GM20000 (cell line): Measurements from ENCODE around the gene TBC1D7.

Source experiments
- DNase-seq: peaks from one replicate; pipeline ENCODE4 v3.0.0; 2012; ENCODE audit warnings: low spot score
- CTCF ChIP-seq: IDR thresholded peaks from 2 replicates; pipeline ENCODE4 v1.5.1; 2012; ENCODE audit warnings: mild to moderate bottlenecking, control low read depth; ENCODE audit errors: extremely low read depth, missing control alignments

The TBC1D7 gene

GRCh38 chr6:13298446-13298845 is 29.9 kb downstream of the TBC1D7 start:
- DNase-seq = no peak
- no peak for TF ChIP-seq CTCF

GRCh38 chr6:13297391-13297790 is 30.9 kb downstream of the TBC1D7 start:
- no peak for TF ChIP-seq CTCF
- DNase-seq = no peak

GRCh38 chr6:13296536-13296997 is 31.8 kb downstream of the TBC1D7 start:
- no peak for DNase-seq
- TF ChIP-seq CTCF = no peak

GRCh38 chr6:13295576-13295975 is 32.8 kb downstream of the TBC1D7 start:
- DNase-seq = no peak

GRCh38 chr6:13294499-13295069 is 33.8 kb downstream of the TBC1D7 start:
- DNase-seq = no peak
- no peak for TF ChIP-seq CTCF

More at GRCh38 chr6:13295576-13295975, 32.8 kb downstream of the TBC1D7 start:
- no peak for TF ChIP-seq CTCF

GRCh38 chr6:13292774-13293173 is 35.6 kb downstream of the TBC1D7 start:
- no peak for TF ChIP-seq CTCF
- no peak for DNase-seq

- no peak for DNase-seq
- TF ChIP-seq CTCF = no peak
These were observed 38.0 kb downstream of the TBC1D7 start for GRCh38 chr6:13290335-13290734.
